GM21423 (cell line): ENCODE measurements around the gene RNF14.
A peak's percentile ranks its signal among the peaks of the same experiment; 100 is the strongest.

Experiments used
- ATAC-seq: cut with Tn5 transposase; IDR thresholded peaks from one replicate; pipeline ENCODE4 v1.9.1; 2021; ENCODE audit warnings: mild to moderate bottlenecking, moderate library complexity; ENCODE audit not compliant: unreplicated experiment

Gene RNF14

GRCh38 chr5:141947316-141947715 lies 21.6 kb upstream of the RNF14 start:
- no peak for ATAC-seq

GRCh38 chr5:141948812-141949211 lies 20.1 kb upstream of the RNF14 start:
- ATAC-seq, result no peak

DNA sequence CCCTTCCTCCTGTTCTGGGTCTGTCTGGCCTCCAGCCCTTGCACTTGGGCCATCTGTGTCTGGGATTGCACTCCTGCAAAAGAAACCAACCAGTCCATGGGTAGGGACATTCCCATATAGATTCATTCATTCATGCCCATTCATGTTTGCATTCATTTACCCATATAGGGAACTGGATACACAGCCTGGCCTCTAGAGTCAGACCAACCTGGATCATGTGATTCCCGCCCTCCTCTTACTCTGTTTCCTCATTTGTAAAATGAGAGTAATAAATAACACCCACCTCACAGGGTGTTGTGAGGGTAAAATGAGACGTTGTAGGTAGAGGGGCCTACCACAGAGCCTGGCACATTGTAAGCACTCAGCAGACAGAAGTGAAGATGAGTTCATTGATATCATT lies 19.4 kb upstream of the RNF14 start:
- no peak for ATAC-seq

DNA sequence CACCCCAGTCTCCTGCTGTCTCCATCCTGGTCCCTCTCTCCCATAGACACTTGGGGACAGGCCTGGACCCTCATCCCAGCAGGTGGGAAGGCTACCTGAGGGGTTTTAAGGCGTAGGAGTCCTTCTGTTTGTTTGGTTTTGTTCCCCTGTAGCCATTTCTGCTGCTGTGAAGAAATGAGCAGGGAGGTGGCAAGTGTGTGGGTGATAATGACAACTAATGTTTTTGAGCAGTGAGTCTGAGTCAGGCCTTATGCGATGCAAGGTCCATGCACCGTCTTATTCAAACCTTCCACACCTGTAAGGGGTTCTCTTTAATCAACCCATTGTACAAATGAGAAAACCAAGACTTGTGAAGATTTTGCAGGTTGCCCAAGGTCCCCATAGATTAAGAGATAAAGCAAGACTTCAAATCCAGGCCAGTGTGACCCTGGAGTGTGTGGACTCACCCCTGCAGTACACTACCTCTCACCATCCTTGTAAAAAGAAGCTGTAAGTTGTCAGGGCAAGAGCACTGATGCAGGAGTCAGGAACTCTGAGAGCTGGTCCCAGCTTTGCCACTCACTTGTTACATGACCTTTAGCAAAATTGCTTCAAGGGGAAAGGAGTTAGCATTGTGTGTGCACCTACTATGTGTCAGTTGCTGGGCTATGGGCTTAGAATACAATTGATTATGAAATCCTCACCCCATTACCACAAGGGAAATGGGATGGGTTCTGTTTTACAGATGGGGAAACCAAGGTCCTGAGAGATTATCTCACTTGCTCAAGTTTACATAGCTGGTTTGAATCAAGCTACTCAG lies 18.5 kb upstream of the RNF14 start:
- ATAC-seq, result no peak

GRCh38 chr5:141951332-141951781 lies 17.5 kb upstream of the RNF14 start:
- ATAC-seq, result peak; percentile 88

- ATAC-seq, result no peak
These were observed 16.9 kb upstream of the RNF14 start for GRCh38 chr5:141952020-141952419.

GRCh38 chr5:141954194-141954593 lies 14.7 kb upstream of the RNF14 start:
- ATAC-seq, result no peak

GRCh38 chr5:141957367-141957996 lies 11.4 kb upstream of the RNF14 start:
- ATAC-seq, result no peak

- ATAC-seq, result no peak
These were observed 10.8 kb upstream of the RNF14 start, which contains the start of gene PCDH12 for GRCh38 chr5:141958113-141958512. Gene PCDH12, minus strand, starts transcription at chr5:141958202. Its CDS starts 351 bp downstream, at chr5:141957851.

- ATAC-seq, result no peak
These were observed 10.2 kb upstream of the RNF14 start for GRCh38 chr5:141958546-141959172.

DNA sequence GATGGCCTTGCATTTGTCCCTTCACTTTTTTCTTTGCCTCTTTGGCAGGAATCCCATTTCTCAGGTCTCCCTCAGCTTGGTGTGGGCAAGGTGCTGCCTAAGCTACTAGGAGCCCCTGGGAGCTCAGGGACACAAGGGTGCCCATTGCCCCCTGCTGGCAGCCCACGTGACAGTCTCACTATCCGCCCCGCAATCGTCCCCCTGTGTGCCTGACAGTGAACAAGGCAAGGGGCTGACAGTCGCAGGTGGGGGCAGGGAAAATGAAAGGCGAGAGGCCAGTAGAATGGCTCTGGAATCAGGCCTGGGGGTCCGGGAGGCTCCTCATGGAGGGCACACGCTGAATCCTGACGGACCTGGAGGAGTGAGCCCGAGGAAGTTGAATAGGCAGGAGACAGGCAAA lies 8.9 kb upstream of the RNF14 start:
- ATAC-seq, result no peak

DNA sequence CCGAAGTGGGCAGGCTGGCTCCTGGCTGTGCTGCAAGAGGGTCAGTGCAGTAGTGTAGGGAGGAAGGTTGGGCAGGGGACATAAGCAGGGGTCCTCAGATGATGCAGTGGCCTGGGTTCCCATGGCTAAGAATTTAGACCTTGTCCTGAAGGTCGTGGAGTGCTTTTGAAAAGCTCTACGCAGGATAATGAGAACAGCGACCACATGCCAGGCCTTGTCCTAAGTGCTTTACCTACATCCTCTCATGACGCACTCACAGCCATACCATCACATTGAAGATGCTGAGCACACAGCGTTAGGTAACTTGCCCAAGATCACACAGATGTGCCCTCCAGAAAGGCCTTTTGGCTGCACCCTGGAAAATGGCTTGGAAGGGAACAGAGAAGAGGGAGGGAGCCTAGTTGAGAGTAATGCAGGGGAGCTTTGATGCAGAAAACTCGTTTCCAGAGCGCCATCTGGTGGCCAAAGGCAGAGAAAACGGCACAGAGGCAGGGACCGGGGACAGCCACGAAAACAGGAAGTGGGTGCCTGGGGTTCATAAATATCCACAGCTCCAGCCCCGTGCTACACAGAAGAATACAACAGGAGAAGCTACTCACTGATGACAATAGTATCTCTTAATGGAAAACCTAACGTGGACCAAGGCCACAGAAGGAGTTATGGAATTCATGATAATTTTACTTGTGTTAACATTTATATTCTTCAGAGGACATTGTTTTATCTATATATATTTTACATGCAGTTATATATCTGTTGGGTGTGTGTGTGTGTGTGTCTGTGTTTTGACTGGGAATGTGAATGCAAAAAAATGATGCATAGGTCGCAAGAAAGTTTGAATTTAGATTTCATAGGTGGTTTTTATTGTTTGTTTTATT lies 8.2 kb upstream of the RNF14 start:
- peak; percentile 92 for ATAC-seq

DNA sequence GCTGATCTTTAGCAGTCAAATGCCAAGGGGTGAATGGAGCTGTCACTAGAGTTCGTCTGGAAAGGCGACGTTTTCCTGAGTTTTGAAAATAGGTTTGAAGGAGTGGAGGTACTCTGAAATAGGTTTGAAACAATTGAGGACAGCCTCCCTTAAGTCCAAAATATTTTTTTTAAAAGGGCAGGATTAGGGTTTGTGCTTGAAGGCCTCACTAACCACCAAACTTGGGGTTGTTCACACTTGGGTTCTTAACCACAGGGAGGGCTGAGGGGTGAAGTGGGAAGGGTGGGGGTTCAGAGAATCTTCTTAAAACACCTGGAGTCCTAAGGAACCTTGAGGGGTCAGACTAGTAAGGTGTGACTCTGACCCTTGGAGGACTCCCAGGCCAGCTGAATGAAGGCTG lies 7.4 kb upstream of the RNF14 start:
- no peak for ATAC-seq

GRCh38 chr5:141963701-141964100 lies 5.2 kb upstream of the RNF14 start:
- ATAC-seq, result no peak

GRCh38 chr5:141965071-141965470 lies 3.8 kb upstream of the RNF14 start:
- ATAC-seq, result no peak

DNA sequence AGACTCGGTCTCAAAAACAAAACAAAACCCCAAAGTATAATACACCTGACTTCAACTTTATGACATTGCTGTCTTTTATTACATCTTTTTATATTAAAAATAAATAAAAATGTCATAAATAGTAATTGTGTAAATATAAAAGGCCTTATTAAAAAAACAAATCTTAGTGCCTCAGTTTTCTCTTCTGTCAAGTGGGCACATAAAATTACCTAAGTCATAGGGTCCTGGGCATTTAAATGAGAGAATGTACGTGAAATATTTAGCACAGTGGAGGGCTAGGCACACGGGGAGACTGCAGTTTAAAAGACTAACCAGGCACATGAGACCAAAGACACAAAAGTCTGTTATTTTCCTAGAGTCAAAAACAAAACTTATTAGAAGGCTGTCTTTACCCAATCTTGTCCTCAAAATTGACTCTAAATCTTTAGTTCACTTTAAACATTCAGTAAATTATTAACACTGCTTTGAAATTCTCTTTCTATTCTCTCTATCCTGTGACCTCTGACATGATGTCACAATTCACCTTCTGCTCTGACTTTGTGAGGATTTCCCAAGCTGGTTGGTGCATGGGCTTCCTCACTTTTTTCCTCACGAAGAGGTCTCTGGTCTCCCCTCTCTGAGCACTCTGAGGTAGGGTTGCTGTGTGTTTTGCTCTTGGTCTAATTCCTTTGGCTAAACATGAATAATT lies 2.5 kb upstream of the RNF14 start:
- ATAC-seq, result no peak

DNA sequence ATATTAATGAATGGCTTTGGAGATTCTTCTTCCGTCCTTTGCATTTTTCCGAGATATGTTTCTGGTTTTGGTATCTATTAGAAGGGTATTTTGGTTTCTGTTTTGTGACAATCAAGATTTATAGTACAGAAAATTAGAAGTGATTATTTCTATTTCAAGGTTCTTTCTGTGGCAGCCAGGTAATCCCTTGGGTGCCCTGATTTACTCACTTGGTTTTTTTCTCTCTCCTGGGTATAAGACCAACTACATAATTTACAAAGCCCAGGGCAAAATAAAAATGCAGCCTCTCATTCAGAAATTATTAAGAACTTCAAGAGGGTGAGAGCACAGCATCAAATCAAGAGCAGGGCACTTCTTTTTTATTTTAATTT lies 2.0 kb upstream of the RNF14 start:
- no peak for ATAC-seq

GRCh38 chr5:141969783-141970771 lies 1.2 kb downstream of the RNF14 start:
- peak; percentile 56 for ATAC-seq

GRCh38 chr5:141973871-141974595 lies 5.1 kb downstream of the RNF14 start:
- no peak for ATAC-seq
